SKM-1 (cell line): ENCODE measurements around the gene B9D2.
"Not testable (repeated sequence)": the region's sequence is repeated elsewhere in the genome, so short reads cannot be mapped to it uniquely, and the experiment has no call there.

Experiments used
- DNase-seq: peaks from one replicate; lab custom pipeline; 2025; ENCODE audit not compliant: unreplicated experiment; lab: John Stamatoyannopoulos, UW

Gene B9D2

GRCh38 chr19:41391618-41392017 is 27.7 kb upstream of the B9D2 start:
- DNase-seq = no peak

DNA sequence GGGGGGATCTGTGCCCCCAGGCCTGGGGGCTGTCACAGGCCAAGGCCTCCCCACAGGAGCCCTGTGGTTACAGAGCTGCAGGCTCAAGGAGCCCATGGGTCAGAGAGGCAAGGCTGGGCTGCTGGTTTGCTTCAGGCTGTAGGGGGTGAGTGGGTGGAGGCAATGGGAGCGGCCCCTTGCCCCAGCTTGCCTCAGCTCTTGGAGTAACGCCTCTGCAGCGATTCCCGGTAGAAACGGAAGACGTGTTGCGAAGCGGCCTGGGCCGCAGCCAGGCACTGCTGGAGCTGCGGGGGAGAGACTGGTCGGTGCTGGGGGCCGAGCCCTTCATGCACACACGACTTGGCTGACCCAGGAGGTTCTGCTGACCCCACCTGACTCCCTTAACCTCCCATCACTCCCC is 22.5 kb upstream of the B9D2 start:
- no peak for DNase-seq

- no peak for DNase-seq
Measured at GRCh38 chr19:41384351-41384750, 20.4 kb upstream of the B9D2 start.

DNA sequence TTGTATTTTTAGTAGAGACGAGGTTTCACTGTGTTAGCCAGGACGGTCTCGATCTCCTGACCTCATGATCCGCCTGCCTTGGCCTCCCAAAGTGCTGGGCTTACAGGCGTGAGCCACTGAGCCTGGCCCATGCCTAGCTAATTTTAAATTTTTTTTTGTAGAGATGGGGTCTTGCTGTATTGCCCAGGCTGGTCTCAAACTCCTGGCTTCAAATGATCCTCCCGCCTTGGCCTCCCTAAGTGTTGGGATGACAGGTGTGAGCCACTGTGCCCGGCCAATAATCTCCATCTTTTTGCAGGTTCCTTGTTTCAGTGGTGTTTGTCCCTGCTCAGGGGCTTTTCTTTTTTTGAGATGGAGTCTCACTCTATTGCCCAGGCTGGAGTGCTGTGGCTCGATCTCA is 17.6 kb upstream of the B9D2 start:
- not testable (repeated sequence) for DNase-seq

DNA sequence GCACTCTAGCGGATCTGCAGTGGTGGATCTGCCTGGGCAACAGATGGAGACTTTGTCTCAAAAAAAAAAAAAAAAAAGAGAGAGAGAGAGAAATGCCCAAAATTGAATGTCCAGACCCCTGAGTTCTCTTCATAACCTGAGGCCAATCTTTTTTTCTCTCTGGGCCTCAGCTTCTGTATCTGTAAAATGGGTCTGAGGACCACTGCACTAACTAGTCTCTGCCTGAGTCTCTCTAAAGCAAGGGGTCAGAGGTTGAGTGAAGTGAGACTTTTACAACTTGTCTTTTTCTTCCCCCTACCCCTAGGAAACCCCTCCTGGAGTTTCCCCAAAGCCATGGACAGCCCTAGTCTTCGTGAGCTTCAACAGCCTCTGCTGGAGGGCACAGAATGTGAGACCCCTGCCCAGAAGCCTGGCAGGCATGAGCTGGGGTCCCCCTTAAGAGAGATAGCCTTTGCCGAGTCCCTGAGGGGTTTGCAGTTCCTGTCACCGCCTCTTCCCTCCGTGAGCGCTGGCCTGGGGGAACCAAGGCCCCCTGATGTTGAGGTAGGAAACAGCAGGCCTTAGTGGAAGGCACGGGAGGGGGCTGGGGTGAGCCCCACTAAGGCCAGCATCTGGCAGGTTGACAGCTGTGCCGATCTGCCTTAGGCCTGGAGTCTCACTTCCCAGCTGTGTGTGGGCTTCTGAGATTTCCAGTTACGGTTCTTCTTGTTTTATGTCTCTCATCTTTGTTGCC is 14.2 kb upstream of the B9D2 start:
- no peak for DNase-seq

GRCh38 chr19:41376998-41377365 is 13.0 kb upstream of the B9D2 start:
- DNase-seq = no peak

GRCh38 chr19:41376241-41376997 is 12.5 kb upstream of the B9D2 start, which contains the start of gene TMEM91:
TMEM91 (plus strand) TSS chr19:41376533; CDS start chr19:41378310, 1,777 bp downstream.
- DNase-seq = no peak

DNA sequence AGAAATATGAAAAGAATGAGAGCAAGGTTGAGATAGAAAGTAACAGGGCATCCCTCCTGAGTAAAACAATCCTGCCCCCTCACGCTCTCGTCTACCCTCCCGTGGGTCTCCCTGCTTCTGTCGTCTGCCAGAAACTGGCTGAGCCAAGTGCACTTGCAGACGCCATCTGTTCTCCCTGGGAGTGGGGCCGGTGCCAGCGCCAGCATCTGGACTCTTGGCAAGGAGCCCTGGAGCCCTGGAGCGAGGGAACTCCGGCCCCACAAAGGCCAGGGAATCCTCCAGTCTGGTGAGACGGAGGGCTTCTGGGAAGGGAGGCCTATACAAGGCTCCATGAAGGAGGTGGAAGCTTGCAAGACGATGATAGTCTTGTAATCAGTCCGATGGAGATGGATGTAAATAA is 10.0 kb upstream of the B9D2 start:
- DNase-seq = no peak

DNA sequence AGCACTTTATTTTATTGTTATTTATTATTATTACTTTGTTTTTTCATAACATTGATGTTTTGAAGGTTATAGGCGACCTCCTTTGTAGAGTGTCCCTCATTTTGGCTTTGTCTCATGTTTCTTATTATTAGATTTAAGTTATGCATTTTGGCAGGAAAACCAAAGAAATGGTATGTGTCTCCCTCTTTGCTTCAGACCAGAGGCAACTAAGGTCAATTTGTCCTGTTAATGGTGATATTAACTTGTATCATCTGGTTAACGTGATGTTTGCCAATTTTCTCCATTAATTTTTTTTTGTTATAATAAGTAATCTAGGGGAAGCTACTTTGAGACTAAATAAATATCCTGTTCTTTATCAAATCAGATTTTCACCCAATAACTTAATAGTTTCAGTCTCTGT is 8.6 kb upstream of the B9D2 start:
- no peak for DNase-seq

GRCh38 chr19:41371541-41371940 is 7.6 kb upstream of the B9D2 start:
- no peak for DNase-seq

DNA sequence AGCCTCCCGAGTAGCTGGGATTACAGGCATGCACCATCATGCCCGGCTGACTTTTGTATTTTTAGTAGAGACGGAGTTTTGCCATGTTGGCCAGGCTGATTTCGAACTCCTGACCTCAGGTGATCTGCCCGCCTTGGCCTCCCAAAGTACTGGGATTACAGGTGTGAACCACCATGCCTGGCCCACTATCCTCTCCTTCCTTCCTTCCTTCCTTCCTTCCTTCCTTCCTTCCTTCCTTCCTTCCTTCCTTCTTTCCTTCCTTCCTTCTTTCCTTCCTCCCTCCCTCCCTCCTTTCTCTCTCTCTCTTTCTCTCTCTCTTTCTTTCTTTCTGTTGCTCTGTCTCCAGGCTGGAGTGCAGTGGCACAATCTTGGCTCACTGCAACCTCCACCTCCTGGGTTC is 7.2 kb upstream of the B9D2 start:
- not testable (repeated sequence) for DNase-seq

- DNase-seq = no peak
Measured at GRCh38 chr19:41369769-41370168, 5.8 kb upstream of the B9D2 start.

GRCh38 chr19:41367848-41368301 is 3.9 kb upstream of the B9D2 start:
- DNase-seq = no peak

DNA sequence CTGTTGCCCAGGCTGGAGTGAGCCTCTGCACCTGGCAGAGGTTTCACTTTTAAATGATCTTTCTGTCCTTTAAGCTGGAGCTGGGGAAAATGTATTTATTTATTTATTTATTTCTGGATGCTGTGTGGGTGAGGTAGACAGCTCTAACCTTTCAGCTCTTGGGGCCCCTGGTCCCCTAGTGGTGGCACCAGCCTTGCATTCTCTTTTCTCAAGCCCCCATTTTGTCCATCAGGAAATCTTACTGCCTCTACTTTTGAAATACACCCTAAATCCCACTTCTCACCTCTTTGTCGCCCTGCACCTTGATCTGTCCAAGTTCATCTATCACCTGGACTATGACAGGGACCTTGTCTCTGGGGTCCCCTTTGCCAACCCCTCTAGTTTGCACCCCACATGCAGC is 2.1 kb upstream of the B9D2 start:
- no peak for DNase-seq

DNA sequence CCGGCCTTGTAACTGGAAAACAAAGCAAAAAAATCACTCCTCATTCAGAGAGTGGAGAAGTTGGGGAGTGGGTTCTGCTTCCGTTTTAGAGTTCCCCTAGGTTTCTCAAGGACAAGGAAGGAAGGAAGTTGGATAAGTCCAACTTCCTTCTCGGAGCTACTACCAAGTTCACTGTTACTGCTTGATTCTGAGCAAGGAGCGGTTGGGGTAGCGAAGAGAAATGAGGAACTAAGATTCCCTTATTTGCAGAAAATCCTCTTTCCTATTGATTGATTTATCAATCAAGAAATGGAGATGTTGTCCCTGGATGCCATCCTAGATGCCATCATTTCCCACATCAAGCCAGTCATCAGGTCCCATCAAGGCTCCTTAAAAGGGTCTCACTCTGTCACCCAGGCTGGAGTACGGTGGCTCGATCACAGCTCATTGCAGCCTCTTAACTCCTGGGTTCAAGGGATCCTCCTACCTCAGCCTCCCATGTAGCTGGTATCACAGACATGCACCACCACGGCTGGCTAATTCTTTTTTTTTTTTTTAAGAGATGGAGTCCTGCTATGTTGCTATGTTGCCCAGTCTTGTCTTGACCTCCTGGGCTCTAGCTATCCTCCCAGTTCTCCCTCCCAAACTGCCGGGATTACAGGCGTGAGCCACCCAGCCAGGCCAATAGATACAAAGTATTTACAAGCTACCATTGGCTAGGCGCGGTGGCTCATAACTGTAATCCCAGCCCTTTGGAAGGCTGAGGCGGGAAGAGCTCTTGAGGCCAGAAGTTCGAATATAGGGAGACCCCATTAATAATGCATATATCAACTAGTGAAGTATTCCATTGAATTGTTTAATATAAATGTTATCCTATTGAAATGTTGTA is 809 bp upstream of the B9D2 start:
- peak; percentile 82 for DNase-seq

DNA sequence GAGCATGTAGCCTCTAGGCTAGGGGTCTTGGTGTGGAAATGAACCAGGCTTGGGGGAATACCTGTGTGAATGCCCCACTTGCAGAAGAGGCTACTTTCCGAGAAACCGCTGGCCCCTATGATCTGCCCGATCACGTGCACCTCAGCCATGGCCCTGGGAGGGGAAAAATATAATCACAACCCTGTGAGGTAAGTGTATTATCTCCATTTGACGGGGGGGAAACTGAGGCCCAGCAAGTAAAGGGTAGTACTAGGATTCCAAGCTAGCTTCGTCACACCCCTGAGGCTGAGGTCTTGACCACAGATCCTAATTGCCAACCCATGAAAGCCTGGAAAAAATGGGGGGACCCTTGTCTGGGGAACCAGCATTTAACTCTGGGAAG is 587 bp downstream of the B9D2 start:
- no peak for DNase-seq

DNA sequence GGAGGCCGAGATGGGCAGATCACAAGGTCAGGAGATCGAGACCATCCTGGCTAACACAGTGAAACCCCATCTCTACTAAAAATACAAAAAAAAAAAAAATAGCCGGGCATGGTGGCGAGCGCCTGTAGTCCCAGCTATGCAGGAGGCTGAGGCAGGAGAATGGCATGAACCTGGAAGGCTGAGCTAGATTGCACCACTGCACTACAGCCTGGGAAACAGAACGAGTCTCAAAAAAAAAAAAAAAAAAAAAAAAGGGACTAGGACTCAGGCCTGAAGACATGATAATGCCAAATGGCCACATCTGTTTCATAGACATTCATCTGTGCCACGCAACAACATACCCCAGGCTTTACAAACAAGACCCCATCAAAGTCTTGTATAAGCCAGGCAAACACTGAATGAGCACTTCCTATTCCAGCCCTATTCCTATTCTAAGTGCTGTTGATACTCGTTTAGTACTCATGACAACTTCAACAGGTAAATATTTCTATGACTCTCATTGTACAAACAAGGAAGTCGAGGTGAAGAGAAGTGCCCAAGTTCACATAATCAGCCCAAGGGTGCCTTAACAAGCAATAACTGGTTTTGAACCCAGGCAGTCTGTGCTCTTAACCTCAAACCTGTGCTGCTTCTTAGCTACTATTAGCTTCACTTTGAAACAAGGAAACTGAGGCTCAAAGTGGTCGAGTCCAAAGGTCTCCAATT is 1.7 kb downstream of the B9D2 start:
- no peak for DNase-seq

DNA sequence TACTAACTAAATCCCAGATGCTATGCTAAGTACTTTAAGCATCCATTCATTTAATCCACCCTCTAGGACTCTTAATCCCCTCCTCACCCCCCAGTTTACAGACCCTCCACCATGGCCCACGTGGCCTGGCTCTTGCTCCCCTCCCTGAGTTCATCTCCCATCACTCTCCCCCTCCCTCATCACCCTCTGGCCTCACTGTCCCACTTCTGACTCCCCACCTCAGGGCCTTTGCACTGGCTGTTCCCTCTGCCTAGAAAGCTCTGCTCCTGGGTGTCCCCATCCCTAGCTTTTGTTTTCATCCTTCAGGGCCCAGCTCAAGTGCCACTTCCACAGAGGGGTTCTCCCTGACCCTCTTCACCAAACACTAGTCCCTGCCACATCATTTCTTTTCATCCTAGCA is 4.2 kb downstream of the B9D2 start:
- no peak for DNase-seq

GRCh38 chr19:41357746-41358145 is 6.2 kb downstream of the B9D2 start:
- DNase-seq = no peak

DNA sequence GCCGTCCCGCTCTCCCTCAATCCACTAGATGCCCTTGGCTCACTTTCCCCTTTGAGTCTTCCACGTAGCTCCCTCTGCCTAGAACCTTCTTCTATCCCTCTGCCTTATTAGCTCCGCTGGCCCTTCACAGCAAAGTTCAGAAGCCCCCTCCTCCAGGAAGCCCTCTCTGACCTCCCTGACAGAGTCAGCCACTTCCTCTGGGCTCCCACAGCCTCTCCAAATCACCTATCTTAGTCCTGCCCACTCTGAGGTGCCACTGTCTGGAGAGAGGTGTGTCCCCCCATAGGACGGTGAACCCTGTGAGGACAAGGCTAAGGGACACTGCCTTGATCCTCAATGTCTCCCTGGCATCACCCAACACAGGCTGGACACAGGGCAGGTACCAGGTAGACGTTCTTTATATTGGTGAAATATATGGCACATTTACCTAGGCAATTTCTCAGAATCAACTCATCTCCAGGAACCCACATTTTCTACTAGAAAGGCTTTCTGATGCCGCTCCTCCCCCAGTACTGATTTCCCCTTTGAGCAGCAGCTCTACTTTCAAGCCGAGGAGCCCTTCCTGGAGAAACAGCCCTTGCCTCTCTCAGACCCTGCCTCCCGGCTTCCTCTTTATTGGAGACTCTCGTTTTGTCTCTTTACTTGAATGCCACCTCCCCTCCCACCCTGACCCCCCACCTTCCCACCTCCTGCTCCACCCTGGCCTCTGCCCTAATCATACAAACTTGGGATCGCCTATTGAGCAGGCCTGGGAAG is 6.8 kb downstream of the B9D2 start:
- DNase-seq = no peak
